Dedifferentiated amniotic fluid mesenchymal stem cell (primary cell): ENCODE results near the gene SMARCD3.

Experiments
- DNase-seq: peaks from one replicate; pipeline ENCODE4 v3.0.0-alpha.2; 2016; ENCODE audit errors: extremely low spot score

SMARCD3 gene

GRCh38 chr7:151236406-151236805, 12.1 kb downstream of the SMARCD3 start:
- no peak for DNase-seq

GRCh38 chr7:151235091-151235787, 13.3 kb downstream of the SMARCD3 start:
- no peak for DNase-seq

- no peak for DNase-seq
Measured at GRCh38 chr7:151233804-151234203, 14.7 kb downstream of the SMARCD3 start.

GRCh38 chr7:151232917-151233701, 15.4 kb downstream of the SMARCD3 start:
- DNase-seq: peak; percentile 73

- peak; percentile 84 for DNase-seq
Measured at GRCh38 chr7:151232091-151232916, 16.2 kb downstream of the SMARCD3 start, which contains the start of gene CHPF2. CHPF2 (plus strand) TSS chr7:151232483; CDS start chr7:151234012, 1,529 bp downstream.

- DNase-seq: no peak
Measured at GRCh38 chr7:151231080-151231479, 17.4 kb downstream of the SMARCD3 start.

- no peak for DNase-seq
Measured at GRCh38 chr7:151229249-151229648, 19.2 kb downstream of the SMARCD3 start.

- DNase-seq: no peak
Measured at GRCh38 chr7:151228024-151228866, 20.2 kb downstream of the SMARCD3 start.

GRCh38 chr7:151226875-151227782, 21.4 kb downstream of the SMARCD3 start, which contains the start of gene ABCF2:
ABCF2 (minus strand) TSS chr7:151227205; CDS start chr7:151226458, 747 bp downstream.
- DNase-seq: peak; percentile 99

GRCh38 chr7:151226560-151226874, 22.0 kb downstream of the SMARCD3 start:
- DNase-seq: no peak

- no peak for DNase-seq
Measured at GRCh38 chr7:151225948-151226510, 22.5 kb downstream of the SMARCD3 start.

GRCh38 chr7:151223728-151224127, 24.8 kb downstream of the SMARCD3 start:
- DNase-seq: no peak

- no peak for DNase-seq
Measured at GRCh38 chr7:151218170-151218569, 30.3 kb downstream of the SMARCD3 start.

- DNase-seq: no peak
Measured at GRCh38 chr7:151215396-151215795, 33.1 kb downstream of the SMARCD3 start.

GRCh38 chr7:151213826-151214225, 34.7 kb downstream of the SMARCD3 start:
- no peak for DNase-seq

GRCh38 chr7:151212626-151213025, 35.9 kb downstream of the SMARCD3 start:
- no peak for DNase-seq

GRCh38 chr7:151211155-151211772, 37.2 kb downstream of the SMARCD3 start:
- DNase-seq: no peak

- DNase-seq: no peak
Measured at GRCh38 chr7:151210087-151210854, 38.2 kb downstream of the SMARCD3 start, which contains the start of gene H2BK1. H2BK1 (minus strand) TSS chr7:151210488; CDS start chr7:151210318, 170 bp downstream.

GRCh38 chr7:151209588-151209987, 38.9 kb downstream of the SMARCD3 start:
- no peak for DNase-seq
